Brain microvascular endothelial cell (primary cell): ENCODE data around the gene PTPRM.
A peak's percentile ranks its signal among the peaks of the same experiment; 100 is the strongest.

Experiments
- DNase-seq: peaks from one replicate; pipeline ENCODE4 v3.0.0-alpha.2; 2020
- H3K27ac ChIP-seq: fragments of 250-450 bp; sonication (Bioruptor Pico); 2 replicates; pipeline ENCODE4 v1.5.1; 2020; ENCODE audit warnings: mild to moderate bottlenecking, moderate library complexity
- H3K27me3 ChIP-seq: fragments of 250-450 bp; sonication (Bioruptor Pico); replicated peaks from 2 replicates; pipeline ENCODE4 v1.5.1; 2020; ENCODE audit warnings: mild to moderate bottlenecking
- H3K36me3 ChIP-seq: fragments of 250-450 bp; sonication (Bioruptor Pico); replicated peaks from 2 replicates; pipeline ENCODE4 v1.5.1; 2020; ENCODE audit warnings: mild to moderate bottlenecking
- H3K4me3 ChIP-seq: 2 replicates; pipeline ENCODE4 v1.5.1; 2011; ENCODE audit warnings: low read depth, mild to moderate bottlenecking, control low read depth, low read length, moderate library complexity
- in situ Hi-C: cut with HindIII; loops from 2 replicates; pipeline ENCODE4 v1.10.0; 2017; ENCODE audit warnings: low sequenced_read_pairs, low pct_ligation_motif_present
- TF ChIP-seq, protein P1 (sequence below): IDR thresholded peaks from 2 replicates; pipeline ENCODE4 v1.5.1; 2011; ENCODE audit warnings: low read depth, mild to moderate bottlenecking, moderate library complexity, low read length, control low read depth, inconsistent platforms; ENCODE audit errors: missing control alignments

The PTPRM gene

DNA sequence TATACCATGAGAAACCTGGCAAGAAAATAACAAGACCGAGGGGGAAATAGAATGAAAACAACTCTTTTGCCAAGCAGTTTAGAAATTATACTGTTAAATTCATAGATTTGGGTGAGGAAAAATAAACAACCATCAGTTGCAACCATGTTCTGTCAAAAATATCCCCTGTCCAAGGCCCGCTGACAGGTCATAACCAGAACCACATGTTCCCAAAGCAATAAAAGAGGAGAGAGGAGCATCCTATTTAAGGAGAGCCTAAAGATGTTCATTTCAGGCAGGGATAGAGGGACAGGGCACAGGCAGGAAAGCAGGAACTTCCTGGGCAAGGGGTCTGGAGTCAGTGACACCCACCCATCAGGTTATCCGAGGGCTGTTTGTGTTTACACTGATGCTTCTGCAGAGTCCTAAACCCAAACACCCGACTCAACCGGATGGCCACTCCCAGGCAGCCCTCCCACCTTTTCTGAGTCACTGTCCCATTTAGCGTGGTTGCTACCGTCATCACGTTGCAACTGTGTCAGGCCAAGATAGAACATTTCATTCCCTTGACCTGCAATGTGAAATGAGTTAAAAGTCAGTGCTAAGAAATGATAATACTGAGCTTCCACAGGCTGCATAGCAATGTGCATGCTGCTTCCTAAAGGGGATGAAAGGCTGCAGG, 573.9 kb downstream of the PTPRM start:
- Histone ChIP-seq H3K27ac (peak overlapping the region; percentile 72), H3K4me3 (no peak overlapping the region), H3K36me3 (no peaks in the 10 kb centered on the region), H3K27me3 (no peaks in the 10 kb centered on the region)
- TF ChIP-seq, protein P1, sequence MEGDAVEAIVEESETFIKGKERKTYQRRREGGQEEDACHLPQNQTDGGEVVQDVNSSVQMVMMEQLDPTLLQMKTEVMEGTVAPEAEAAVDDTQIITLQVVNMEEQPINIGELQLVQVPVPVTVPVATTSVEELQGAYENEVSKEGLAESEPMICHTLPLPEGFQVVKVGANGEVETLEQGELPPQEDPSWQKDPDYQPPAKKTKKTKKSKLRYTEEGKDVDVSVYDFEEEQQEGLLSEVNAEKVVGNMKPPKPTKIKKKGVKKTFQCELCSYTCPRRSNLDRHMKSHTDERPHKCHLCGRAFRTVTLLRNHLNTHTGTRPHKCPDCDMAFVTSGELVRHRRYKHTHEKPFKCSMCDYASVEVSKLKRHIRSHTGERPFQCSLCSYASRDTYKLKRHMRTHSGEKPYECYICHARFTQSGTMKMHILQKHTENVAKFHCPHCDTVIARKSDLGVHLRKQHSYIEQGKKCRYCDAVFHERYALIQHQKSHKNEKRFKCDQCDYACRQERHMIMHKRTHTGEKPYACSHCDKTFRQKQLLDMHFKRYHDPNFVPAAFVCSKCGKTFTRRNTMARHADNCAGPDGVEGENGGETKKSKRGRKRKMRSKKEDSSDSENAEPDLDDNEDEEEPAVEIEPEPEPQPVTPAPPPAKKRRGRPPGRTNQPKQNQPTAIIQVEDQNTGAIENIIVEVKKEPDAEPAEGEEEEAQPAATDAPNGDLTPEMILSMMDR = no peak
- DNase-seq = peak; percentile 87
- in situ Hi-C loops = no loop called here

DNA sequence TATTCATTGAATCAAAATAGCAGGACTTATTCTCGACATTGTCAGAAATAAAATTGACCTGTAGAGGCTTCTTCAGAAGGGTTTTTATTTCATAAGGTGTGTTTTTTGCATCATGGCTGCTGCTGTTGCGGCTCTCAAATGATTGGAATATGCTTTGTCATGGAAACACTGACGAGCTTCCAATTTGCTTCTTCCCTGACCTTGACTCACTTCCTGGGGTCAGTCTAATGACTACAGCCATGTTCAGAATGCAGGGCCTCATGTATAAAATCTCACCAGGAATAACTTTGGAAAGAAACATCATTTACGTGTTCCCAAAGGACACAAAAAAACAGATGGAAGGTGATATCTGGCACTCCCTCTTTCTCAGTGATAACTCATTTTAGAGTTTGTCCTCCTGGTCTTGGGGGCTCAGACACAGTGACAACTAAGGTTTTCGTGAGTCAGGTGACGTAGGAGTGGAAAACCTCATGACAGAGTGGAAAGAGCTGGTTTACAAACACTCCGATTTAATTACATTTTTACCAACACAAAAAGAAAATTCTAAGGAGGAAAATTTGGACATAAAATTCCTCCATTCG, 575.1 kb downstream of the PTPRM start:
- peak overlapping the region; percentile 72 for H3K27ac ChIP-seq
- no peaks in the 10 kb centered on the region for H3K27me3 ChIP-seq
- in situ Hi-C loops = no loop called here
- TF ChIP-seq, protein P1 = no peak
- peak; percentile 75 for DNase-seq
- no peaks in the 10 kb centered on the region for H3K36me3 ChIP-seq
- no peak overlapping the region for H3K4me3 ChIP-seq

DNA sequence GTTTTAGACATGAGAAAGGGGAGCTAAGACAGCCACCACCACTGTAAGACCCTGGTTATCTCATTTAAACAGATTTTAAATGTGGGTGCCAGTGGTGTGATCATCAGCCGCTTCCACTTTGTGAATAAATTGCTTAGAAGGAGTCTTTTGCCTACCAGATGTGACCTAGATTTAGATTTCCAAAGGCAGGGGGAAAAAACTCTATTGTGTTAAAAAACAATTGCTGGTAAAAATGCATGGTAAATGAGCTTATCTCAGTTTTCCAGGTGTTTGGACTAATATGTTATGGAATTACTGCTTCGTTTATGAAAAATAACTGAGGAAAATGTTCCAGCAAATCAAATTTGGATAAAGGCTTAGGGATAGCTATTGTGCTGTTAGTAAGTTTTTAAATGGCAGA, 575.8 kb downstream of the PTPRM start:
- Histone ChIP-seq H3K27ac (peak overlapping the region; percentile 72), H3K36me3 (no peaks in the 10 kb centered on the region), H3K4me3 (no peak overlapping the region), H3K27me3 (no peaks in the 10 kb centered on the region)
- DNase-seq = no peak
- TF ChIP-seq, protein P1 = no peak
- in situ Hi-C loops = no loop called here

DNA sequence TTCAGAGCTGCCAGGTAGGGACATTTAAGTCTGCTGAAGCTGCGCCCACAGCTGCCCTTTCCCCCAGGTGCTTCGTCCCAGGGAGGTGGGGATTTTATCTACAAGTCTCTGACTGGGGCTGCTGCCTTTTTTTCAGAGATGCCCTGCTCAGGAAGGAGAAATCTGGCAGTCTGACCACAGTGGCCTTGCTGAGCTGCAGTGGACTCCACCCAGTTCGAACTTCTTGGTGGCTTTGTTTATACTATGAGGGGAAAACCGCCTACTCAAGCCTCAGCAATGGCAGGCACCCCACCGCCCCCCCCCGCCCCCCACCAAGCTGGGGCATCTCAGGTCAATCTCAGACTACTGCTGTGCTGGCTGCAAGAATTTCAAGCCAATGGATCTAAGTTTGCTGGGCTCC, 584.1 kb downstream of the PTPRM start:
- no peak overlapping the region for H3K4me3 ChIP-seq
- no peaks in the 10 kb centered on the region for H3K27me3 ChIP-seq
- H3K36me3 ChIP-seq = no peaks in the 10 kb centered on the region
- peak; percentile 34 for DNase-seq
- no peak overlapping the region for H3K27ac ChIP-seq
- TF ChIP-seq, protein P1 = no peak
- in situ Hi-C loops = no loop called here

DNA sequence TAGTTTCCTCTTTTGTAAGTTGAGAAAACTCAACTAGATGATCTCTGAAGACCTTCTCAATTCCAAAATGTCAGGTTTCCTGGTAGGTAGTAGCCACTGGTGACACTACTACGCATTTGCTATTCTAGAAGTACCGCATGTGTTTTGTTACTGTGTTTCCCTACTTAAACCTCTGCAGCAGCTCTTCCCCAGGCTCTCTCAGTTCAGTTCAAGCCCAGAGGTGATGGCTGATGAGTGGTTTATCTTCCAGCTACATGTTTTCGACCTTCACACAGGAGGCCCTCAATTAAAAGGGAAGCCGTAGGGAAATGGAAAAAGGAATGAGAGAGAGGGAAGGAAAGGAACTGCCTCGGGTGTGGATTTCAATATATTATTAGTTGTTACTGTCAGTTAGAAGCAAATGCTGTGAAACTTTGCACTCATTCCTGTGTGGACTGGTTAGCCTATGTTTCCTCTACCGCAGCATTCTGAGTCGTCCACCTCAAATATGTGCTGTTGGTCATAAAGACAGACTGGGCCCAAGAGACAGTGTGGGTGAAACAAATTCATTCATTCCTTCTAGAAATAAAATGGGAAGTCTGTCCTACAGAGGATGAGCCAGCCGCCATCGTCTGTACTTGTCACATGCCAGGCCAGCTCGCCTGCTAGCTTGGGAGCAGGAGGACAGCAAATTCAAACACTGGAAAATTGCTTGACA, 586.9 kb downstream of the PTPRM start:
- TF ChIP-seq, protein P1 = no peak
- peak; percentile 69 for DNase-seq
- no peak overlapping the region for H3K4me3 ChIP-seq
- no peaks in the 10 kb centered on the region for H3K27me3 ChIP-seq
- no peaks in the 10 kb centered on the region for H3K36me3 ChIP-seq
- no peak overlapping the region for H3K27ac ChIP-seq
- in situ Hi-C loops = no loop called here
